ENCODE results near the gene C3orf70. TPM values are rescaled to one million over a fixed set of nuclear protein-coding genes. Genes with fewer than 3 reads are reported as not detected.

The C3orf70 gene
- total RNA-seq, 1 donor from 2014 or later: 16.5 TPM

GRCh38 chr3:185071287-185071800 lies 81.5 kb downstream of the C3orf70 start:
- intact Hi-C loops (cut with DNase I): loop anchor here (5.0 kb wide), 1 partner anchor 106 kb away; no protein-coding TSS in a partner anchor

GRCh38 chr3:185070491-185071286 lies 82.2 kb downstream of the C3orf70 start:
- Histone ChIP-seq H3K9me3 (no peaks in the 10 kb centered on the region), H3K36me3 (no peaks in the 10 kb centered on the region), H3K4me1 (no peaks in the 10 kb centered on the region), H3K27ac (no peak overlapping the region), H3K4me3 (no peak overlapping the region), H3K27me3 (no peaks in the 10 kb centered on the region)
- no peak for TF ChIP-seq CTCF (IDR thresholded peaks at IDR 0.05)
- DNase-seq (ENCODE audit: low spot score in 2 of 2): no peak
- intact Hi-C loops (cut with DNase I): loop anchor here (5.0 kb wide), 1 partner anchor 107 kb away; no protein-coding TSS in a partner anchor

More at GRCh38 chr3:185071287-185071800, 81.5 kb downstream of the C3orf70 start:
- H3K4me1 ChIP-seq: no peaks in the 10 kb centered on the region
- no peak overlapping the region for H3K4me3 ChIP-seq
- no peak for TF ChIP-seq CTCF (IDR thresholded peaks at IDR 0.05)
- H3K9me3 ChIP-seq: no peaks in the 10 kb centered on the region
- DNase-seq (ENCODE audit: low spot score in 2 of 2): no peak
- H3K27me3 ChIP-seq: no peaks in the 10 kb centered on the region
- no peaks in the 10 kb centered on the region for H3K36me3 ChIP-seq
- no peak overlapping the region for H3K27ac ChIP-seq

GRCh38 chr3:185069037-185070030 lies 83.5 kb downstream of the C3orf70 start:
- no peaks in the 10 kb centered on the region for H3K36me3 ChIP-seq
- no peak overlapping the region for H3K4me3 ChIP-seq
- H3K27me3 ChIP-seq: no peaks in the 10 kb centered on the region
- DNase-seq (ENCODE audit: low spot score in 2 of 2): no peak
- no peaks in the 10 kb centered on the region for H3K9me3 ChIP-seq
- no peak for TF ChIP-seq CTCF (IDR thresholded peaks at IDR 0.05)
- H3K4me1 ChIP-seq: no peaks in the 10 kb centered on the region
- H3K27ac ChIP-seq: no peak overlapping the region
- intact Hi-C loops (cut with DNase I): loop anchor here (5.0 kb wide), 1 partner anchor 108 kb away; no protein-coding TSS in a partner anchor

GRCh38 chr3:185067173-185067572 lies 85.7 kb downstream of the C3orf70 start:
- no peaks in the 10 kb centered on the region for H3K9me3 ChIP-seq
- no peak overlapping the region for H3K4me3 ChIP-seq
- H3K27ac ChIP-seq: no peak overlapping the region
- no peak for DNase-seq (ENCODE audit: low spot score in 2 of 2)
- intact Hi-C loops (cut with DNase I): no loop called here
- TF ChIP-seq CTCF (IDR thresholded peaks at IDR 0.05): no peak
- H3K4me1 ChIP-seq: no peaks in the 10 kb centered on the region
- no peaks in the 10 kb centered on the region for H3K36me3 ChIP-seq
- no peaks in the 10 kb centered on the region for H3K27me3 ChIP-seq

GRCh38 chr3:185066251-185066650 lies 86.6 kb downstream of the C3orf70 start:
- Histone ChIP-seq H3K27me3 (no peaks in the 10 kb centered on the region), H3K4me3 (no peak overlapping the region), H3K9me3 (no peaks in the 10 kb centered on the region), H3K4me1 (no peaks in the 10 kb centered on the region), H3K27ac (no peak overlapping the region), H3K36me3 (no peaks in the 10 kb centered on the region)
- DNase-seq (ENCODE audit: low spot score in 2 of 2): no peak
- intact Hi-C loops (cut with DNase I): no loop called here
- TF ChIP-seq CTCF (IDR thresholded peaks at IDR 0.05): no peak
